Muscle of leg (tissue), 11 donors: Measurements from ENCODE around the gene PIK3CA. TPM values are rescaled to one million over a fixed set of nuclear protein-coding genes. Genes with fewer than 3 reads are reported as not detected.

Source experiments
- DNase-seq: peaks from one replicate; pipeline ENCODE4 v3.0.0; 2013
- H3K27ac ChIP-seq: one replicate; pipeline ENCODE4 v1.5.1; 2013; ENCODE audit warnings: mild to moderate bottlenecking, low read length, control low read depth
- H3K27me3 ChIP-seq: one replicate; pipeline ENCODE4 v1.6.1; 2013; ENCODE audit warnings: low read length; ENCODE audit not compliant: control insufficient read depth, insufficient read depth
- H3K36me3 ChIP-seq: one replicate; pipeline ENCODE4 v1.6.1; 2013; ENCODE audit warnings: low read length; ENCODE audit not compliant: control insufficient read depth, insufficient read depth
- H3K4me1 ChIP-seq: one replicate; pipeline ENCODE4 v1.6.1; 2013; ENCODE audit warnings: low read length; ENCODE audit not compliant: control insufficient read depth, insufficient read depth
- H3K4me3 ChIP-seq: one replicate; pipeline ENCODE4 v1.5.1; 2013; ENCODE audit warnings: low read length, control low read depth
- H3K9me3 ChIP-seq: replicated peaks from 2 replicates; pipeline ENCODE4 v1.6.1; 2013; ENCODE audit warnings: low read depth, low read length; ENCODE audit not compliant: control insufficient read depth
- WGBS: methylation state at CpG from one replicate; pipeline ENCODE4 v1.1.5; 2013; ENCODE audit warnings: missing lambda C conversion rate; ENCODE audit not compliant: insufficient coverage; 5-methylcytosine and 5-hydroxymethylcytosine counted together
- polyA plus RNA-seq, 8 donors: library from polyadenylated mRNA; unstranded; fragments of 120-200 nt; gene quantifications; one replicate each; pipeline versions ENCODE4 v1.2.1 to v1.2.3, GENCODE V29; 2013; ENCODE audit warnings: inconsistent platforms in 1 of 8, low replicate concordance in 1 of 8; ENCODE audit not compliant: insufficient read length in 8 of 8, insufficient read depth in 1 of 8
- total RNA-seq: library from RNA; stranded (reverse); fragments of 120-200 nt; gene quantifications from one replicate; pipeline ENCODE4 v1.2.4, GENCODE V29; 2013

PIK3CA gene
- total and polyA plus RNA-seq, 9 donors = 12.6 to 27.5 (median 22.4) TPM

DNA sequence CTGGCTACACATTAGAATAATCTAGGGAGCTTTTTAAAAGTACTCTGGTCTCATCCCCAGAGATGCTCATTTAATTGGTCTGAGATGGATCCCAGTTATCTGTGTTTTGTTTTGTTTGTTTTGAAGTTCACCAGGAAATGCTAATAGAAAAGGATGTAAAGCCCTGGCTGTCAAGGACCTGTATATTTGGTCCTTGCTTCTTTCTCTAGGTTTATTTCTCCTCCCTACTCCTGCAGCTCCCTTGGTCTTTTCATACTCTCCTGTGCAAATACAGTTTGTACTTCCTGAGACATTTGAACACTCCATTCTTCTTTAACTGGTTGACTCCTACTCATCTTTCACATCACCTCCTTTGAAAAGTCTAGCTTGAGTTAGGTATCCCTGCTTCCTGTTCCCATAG lies 3.3 kb downstream of the PIK3CA start:
- Histone ChIP-seq H3K4me3 (no peak overlapping the region), H3K9me3 (no peaks in the 10 kb centered on the region), H3K27me3 (no peaks in the 10 kb centered on the region), H3K27ac (no peak overlapping the region), H3K4me1 (peaks cover 2% of the 10 kb centered on the region), H3K36me3 (no peaks in the 10 kb centered on the region)
- no peak for DNase-seq

DNA sequence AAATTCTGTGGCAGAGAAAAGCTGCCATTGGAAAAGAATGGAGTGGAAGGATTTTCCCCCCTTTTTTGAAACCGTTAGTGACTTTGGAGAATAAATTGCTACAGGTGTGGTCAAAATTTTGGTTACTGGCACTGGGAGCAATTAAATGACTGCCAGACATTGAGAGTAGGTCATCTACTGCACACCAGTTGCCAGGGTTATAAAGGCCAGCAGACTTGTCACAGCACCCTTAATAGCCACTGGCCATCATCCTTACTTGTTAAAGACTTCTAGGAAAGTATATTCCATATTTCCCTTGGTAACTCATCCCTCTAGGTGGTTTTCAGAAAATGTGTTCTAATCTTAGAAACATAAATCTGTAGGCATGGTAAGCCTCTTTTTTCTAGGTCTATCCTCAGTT lies 8.0 kb downstream of the PIK3CA start:
- no peaks in the 10 kb centered on the region for H3K36me3 ChIP-seq
- DNase-seq = no peak
- no CpG with 5 or more reads among the region's 1 CpG for WGBS
- no peak overlapping the region for H3K27ac ChIP-seq
- no peak overlapping the region for H3K4me3 ChIP-seq
- H3K4me1 ChIP-seq = no peaks in the 10 kb centered on the region
- no peaks in the 10 kb centered on the region for H3K9me3 ChIP-seq
- no peaks in the 10 kb centered on the region for H3K27me3 ChIP-seq

DNA sequence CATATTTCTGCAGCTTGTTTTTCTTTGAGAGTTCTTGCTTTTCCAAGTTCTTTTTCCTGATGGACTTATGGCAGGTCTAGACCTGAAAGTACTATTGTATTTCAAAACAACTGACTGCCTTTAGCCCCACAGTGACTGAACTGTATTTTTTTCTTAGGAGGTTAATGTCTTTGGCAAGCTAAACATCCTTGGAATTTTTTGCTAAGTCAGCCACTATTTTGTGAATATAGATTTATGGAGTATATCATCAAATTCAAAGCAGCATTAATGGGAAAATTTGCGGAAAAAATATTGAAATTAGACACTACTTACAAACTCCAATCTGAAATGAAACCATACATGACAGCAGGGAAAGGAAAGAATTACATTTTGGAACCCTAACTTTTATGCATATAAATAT lies 8.6 kb downstream of the PIK3CA start:
- no peak for DNase-seq
- Histone ChIP-seq H3K27ac (no peak overlapping the region), H3K4me3 (no peak overlapping the region), H3K4me1 (no peaks in the 10 kb centered on the region), H3K36me3 (no peaks in the 10 kb centered on the region), H3K27me3 (no peaks in the 10 kb centered on the region), H3K9me3 (no peaks in the 10 kb centered on the region)
- no CpG with 5 or more reads among the region's 1 CpG for WGBS

GRCh38 chr3:179158336-179159039 lies 10.3 kb downstream of the PIK3CA start:
- Histone ChIP-seq H3K36me3 (no peaks in the 10 kb centered on the region), H3K27me3 (no peaks in the 10 kb centered on the region), H3K9me3 (no peaks in the 10 kb centered on the region), H3K4me3 (no peak overlapping the region), H3K4me1 (no peaks in the 10 kb centered on the region), H3K27ac (no peak overlapping the region)
- DNase-seq = no peak
- WGBS = no CpG with 5 or more reads among the region's 6 CpGs

DNA sequence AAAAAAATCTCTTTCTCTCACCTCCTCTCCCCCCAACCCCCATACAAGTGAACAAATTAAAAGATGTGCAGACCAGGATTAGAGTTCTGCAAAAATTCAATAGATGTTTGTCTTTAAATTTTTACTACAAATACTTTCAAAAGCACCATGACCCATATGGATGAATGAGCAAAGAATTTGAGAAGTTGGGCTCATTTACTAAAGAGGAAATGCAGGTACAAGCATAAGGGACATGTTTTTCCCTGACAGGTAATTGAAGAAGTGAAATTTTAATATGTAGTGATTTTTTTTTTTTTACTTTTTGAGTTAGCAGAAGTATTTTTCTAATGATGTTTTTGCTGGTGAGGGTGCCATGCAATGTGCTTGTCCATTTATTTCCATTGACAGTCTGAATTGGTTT lies 15.3 kb downstream of the PIK3CA start:
- Histone ChIP-seq H3K27ac (no peak overlapping the region), H3K9me3 (no peaks in the 10 kb centered on the region), H3K4me3 (no peak overlapping the region), H3K36me3 (no peaks in the 10 kb centered on the region), H3K4me1 (no peaks in the 10 kb centered on the region), H3K27me3 (no peaks in the 10 kb centered on the region)
- no peak for DNase-seq

- DNase-seq = no peak
- Histone ChIP-seq H3K4me1 (no peaks in the 10 kb centered on the region), H3K36me3 (no peaks in the 10 kb centered on the region), H3K9me3 (no peaks in the 10 kb centered on the region), H3K4me3 (no peak overlapping the region), H3K27me3 (no peaks in the 10 kb centered on the region), H3K27ac (no peak overlapping the region)
These were observed 16.7 kb downstream of the PIK3CA start for GRCh38 chr3:179164857-179165256.

DNA sequence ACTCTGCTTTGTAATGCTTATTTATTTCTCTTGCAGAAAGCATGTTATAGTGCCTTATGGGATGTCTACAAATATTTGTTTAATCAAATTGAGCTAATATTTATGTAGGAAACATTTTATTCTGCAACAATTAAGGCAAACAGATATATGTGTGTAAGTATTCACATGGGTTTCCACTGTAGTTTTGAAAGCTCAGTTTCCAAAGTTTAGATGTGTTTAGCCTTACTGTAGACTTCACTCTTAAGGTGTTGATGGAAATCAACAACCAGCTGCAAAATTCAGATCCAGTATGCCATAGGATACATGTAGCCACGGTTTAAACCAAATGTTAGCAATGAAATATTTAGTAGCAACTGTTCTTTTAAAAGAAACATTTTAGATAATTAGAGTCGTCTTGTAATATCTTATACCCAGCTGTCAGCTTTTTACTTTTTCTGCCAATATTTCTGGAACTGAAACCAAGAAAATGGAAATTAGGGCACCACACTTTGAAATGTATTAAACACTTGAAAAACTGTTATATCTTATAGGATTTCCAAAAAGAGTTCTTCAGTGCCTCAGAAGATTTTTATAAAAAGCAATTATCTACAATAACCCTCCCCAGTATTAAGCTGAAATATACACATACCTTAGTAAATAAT lies 18.5 kb downstream of the PIK3CA start:
- Histone ChIP-seq H3K9me3 (peaks cover 7% of the 10 kb centered on the region), H3K4me3 (no peak overlapping the region), H3K36me3 (no peaks in the 10 kb centered on the region), H3K27ac (no peak overlapping the region), H3K27me3 (no peaks in the 10 kb centered on the region), H3K4me1 (no peaks in the 10 kb centered on the region)
- DNase-seq = no peak
- WGBS = no CpG with 5 or more reads among the region's 2 CpGs

DNA sequence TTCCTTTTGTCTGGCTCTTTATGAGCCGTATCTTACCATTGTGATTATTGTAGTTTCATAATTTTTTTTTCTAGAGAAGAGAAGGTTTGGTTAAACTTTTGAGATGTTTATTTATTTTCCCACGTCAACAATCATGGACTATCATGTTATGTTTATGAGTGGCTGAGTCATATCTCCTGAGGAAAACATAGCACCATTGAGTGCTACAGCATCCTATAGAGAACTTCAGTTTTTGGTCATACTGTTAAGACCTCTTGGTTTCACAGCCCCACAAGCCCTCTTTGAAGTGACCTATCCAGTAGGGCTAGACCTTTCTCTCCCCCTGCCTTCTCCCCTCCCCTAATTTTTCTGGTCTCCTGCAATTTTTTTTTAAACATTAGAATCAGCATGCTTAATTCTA lies 20.8 kb downstream of the PIK3CA start:
- Histone ChIP-seq H3K27ac (no peak overlapping the region), H3K9me3 (peaks cover 8% of the 10 kb centered on the region), H3K27me3 (no peaks in the 10 kb centered on the region), H3K4me1 (no peaks in the 10 kb centered on the region), H3K4me3 (no peak overlapping the region), H3K36me3 (no peaks in the 10 kb centered on the region)
- no CpG with 5 or more reads among the region's 2 CpGs for WGBS
- DNase-seq = no peak

- Histone ChIP-seq H3K27ac (no peak overlapping the region), H3K27me3 (no peaks in the 10 kb centered on the region), H3K36me3 (no peaks in the 10 kb centered on the region), H3K9me3 (peaks cover 8% of the 10 kb centered on the region), H3K4me3 (no peak overlapping the region), H3K4me1 (no peaks in the 10 kb centered on the region)
- DNase-seq = no peak
These were observed 24.4 kb downstream of the PIK3CA start for GRCh38 chr3:179172546-179172945.

GRCh38 chr3:179174316-179174715 lies 26.2 kb downstream of the PIK3CA start:
- Histone ChIP-seq H3K9me3 (peaks cover 8% of the 10 kb centered on the region), H3K36me3 (no peaks in the 10 kb centered on the region), H3K27me3 (no peaks in the 10 kb centered on the region), H3K27ac (no peak overlapping the region), H3K4me3 (no peak overlapping the region), H3K4me1 (no peaks in the 10 kb centered on the region)
- 100% methylated on average over 1 of the region's 3 CpGs for WGBS
- no peak for DNase-seq

DNA sequence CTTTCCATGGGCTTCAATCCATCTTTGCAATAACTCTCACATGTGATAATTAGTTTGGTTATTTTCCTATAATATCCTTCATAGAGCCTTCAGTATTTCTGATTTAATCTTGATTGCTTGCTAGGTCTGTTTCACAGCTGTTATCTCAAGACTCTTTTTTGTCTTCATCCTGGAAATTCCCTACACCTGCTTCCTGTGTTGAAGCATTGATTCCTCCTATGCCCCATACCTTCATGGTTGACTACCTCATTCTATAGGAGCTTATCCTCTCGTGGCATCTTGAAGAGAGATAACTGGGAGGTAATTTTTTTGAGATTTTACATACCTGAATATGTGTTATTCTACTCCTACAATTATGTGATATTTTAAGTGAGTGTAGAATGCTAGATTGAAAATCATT lies 26.7 kb downstream of the PIK3CA start:
- H3K4me1 ChIP-seq = no peaks in the 10 kb centered on the region
- no peak overlapping the region for H3K4me3 ChIP-seq
- H3K9me3 ChIP-seq = peaks cover 8% of the 10 kb centered on the region
- WGBS = no CpG with 5 or more reads among the region's 1 CpG
- H3K27me3 ChIP-seq = no peaks in the 10 kb centered on the region
- H3K27ac ChIP-seq = no peak overlapping the region
- no peaks in the 10 kb centered on the region for H3K36me3 ChIP-seq
- no peak for DNase-seq
